Kidney (tissue), 14 donors: ENCODE data around the gene DNAH2. TPM values are rescaled to one million over a fixed set of nuclear protein-coding genes. Genes with fewer than 3 reads are reported as not detected.
A peak's percentile ranks its signal among the peaks of the same experiment; 100 is the strongest.

ENCODE experiments used
- DNase-seq, 5 donors: peaks; one replicate each; pipeline ENCODE4 v3.0.0-alpha.2; 2013 to 2020
- FAIRE-seq: peaks from 2 replicates; lab custom pipeline; 2012; peaks lifted over from hg19 to GRCh38; lab: Jason Lieb, UNC
- H3K27ac ChIP-seq, 2 donors: one replicate each; pipeline ENCODE4 v1.7.0; 2013; ENCODE audit warnings: low read depth in 2 of 2, low read length in 2 of 2, inconsistent platforms in 1 of 2
- H3K27me3 ChIP-seq: one replicate; pipeline ENCODE4 v1.7.1; 2013; ENCODE audit warnings: low read length, inconsistent platforms; ENCODE audit not compliant: control insufficient read depth, insufficient read depth
- H3K36me3 ChIP-seq, 3 donors: one replicate each; pipeline versions ENCODE4 v1.7.0 to v1.7.1; 2013; ENCODE audit warnings: low read length in 3 of 3, control low read depth in 1 of 3, inconsistent platforms in 1 of 3; ENCODE audit not compliant: insufficient read depth in 3 of 3, control insufficient read depth in 2 of 3
- H3K4me1 ChIP-seq, 3 donors: one replicate each; pipeline versions ENCODE4 v1.7.0 to v1.7.1; 2013; ENCODE audit warnings: low read length in 3 of 3, inconsistent platforms in 1 of 3, low read depth in 1 of 3; ENCODE audit not compliant: control insufficient read depth in 2 of 3, insufficient read depth in 2 of 3
- H3K4me3 ChIP-seq, 3 donors: one replicate each; pipeline versions ENCODE4 v1.7.0 to v1.8.1; 2013; ENCODE audit warnings: low read length in 3 of 3, control low read depth in 1 of 3, inconsistent platforms in 1 of 3
- H3K9ac ChIP-seq, 3 donors: one replicate each; pipeline versions ENCODE4 v1.7.0 to v1.7.1; 2013; ENCODE audit warnings: low read length in 3 of 3, control low read depth in 1 of 3, inconsistent platforms in 1 of 3
- H3K9me3 ChIP-seq, 3 donors: one replicate each; pipeline versions ENCODE4 v1.7.0 to v1.7.1; 2013; ENCODE audit warnings: low read length in 3 of 3, control low read depth in 1 of 3, inconsistent platforms in 1 of 3; ENCODE audit not compliant: control insufficient read depth in 2 of 3, insufficient read depth in 1 of 3
- CTCF ChIP-seq: IDR thresholded peaks from 3 replicates; pipeline ENCODE4 v1.5.1; 2012; ENCODE audit warnings: mild to moderate bottlenecking, moderate library complexity, borderline replicate concordance; ENCODE audit not compliant: insufficient read depth; ENCODE audit errors: extremely low read depth
- intact Hi-C: fragments of 100-400 bp; cut with DNase I; formaldehyde crosslinking; loops from one replicate; pipeline ENCODE4 v1.11.1; 2022
- polyA plus RNA-seq: library from polyadenylated mRNA; stranded (reverse); fragments of 350-450 nt; fragmentation: Illumina TruSeq; extraction: RNeasy Lipid Tissue Mini Kit (QIAGEN cat#74804); gene quantifications from one replicate; pipeline ENCODE4 v1.2.3, GENCODE V29; 2014; ENCODE audit warnings: low read depth, low replicate concordance; ENCODE audit not compliant: insufficient read depth
- total RNA-seq: library from RNA; stranded (reverse); fragmentation: NEBNext Ultra II Directional; extraction: Animal tissue kit (Norgen Biotek cat#: 25700); gene quantifications from one replicate; pipeline ENCODE4 v1.2.1, GENCODE V29; 2021
- donor health status: control.
- donor health status: control.
- donor health status: control.
- donor health status: control.
- donor health status: control.
- donor health status: DM: yes; HTN: yes; CAD: no.
- donor health status: Normal renal cell carcinoma (clear cell type).

DNAH2 gene
- total and polyA plus RNA-seq, 2 donors from 2014 or later = 0.17 to 0.66 TPM

- DNase-seq = peak; percentile 91 to 97 (median 93)
- FAIRE-seq = no peak
- no peaks in the 10 kb centered on the region for H3K9me3 ChIP-seq
- H3K4me1 ChIP-seq = peaks cover 0 to 14% (median 7%) of the 10 kb centered on the region in 3 donors
- no peaks in the 10 kb centered on the region for H3K27me3 ChIP-seq
- intact Hi-C loops = no loop called here
- TF ChIP-seq CTCF = peak; percentile 17
- no peaks in the 10 kb centered on the region for H3K36me3 ChIP-seq
- H3K27ac ChIP-seq = peak within 1 kb of the TSS; percentile 96
- peak within 1 kb of the TSS; percentile 92 to 96 (median 95) for H3K9ac ChIP-seq
- H3K4me3 ChIP-seq = peak within 1 kb of the TSS; percentile 96 to 99 (median 98)
Observed at GRCh38 chr17:7687072-7687907, 30.3 kb upstream of the DNAH2 start, which contains the start of gene TP53. TP53 (minus strand) TSS chr17:7687490; CDS start chr17:7676594, 10,896 bp downstream.

GRCh38 chr17:7687908-7688807 is 29.4 kb upstream of the DNAH2 start, which contains the start of gene WRAP53:
WRAP53 (plus strand) TSS chr17:7688477; CDS start chr17:7688649, 172 bp downstream.
- Histone ChIP-seq H3K4me1 (peaks cover 0 to 14% (median 7%) of the 10 kb centered on the region in 3 donors), H3K9ac (peak within 1 kb of the TSS; percentile 87 to 96 (median 92)), H3K36me3 (no peaks in the 10 kb centered on the region), H3K9me3 (no peaks in the 10 kb centered on the region), H3K27ac (peak within 1 kb of the TSS; percentile 96), H3K4me3 (peak within 1 kb of the TSS; percentile 96 to 99 (median 98)), H3K27me3 (no peaks in the 10 kb centered on the region)
- DNase-seq (peak; percentile 98 to 100 (median 99)), FAIRE-seq (peak; percentile 89)
- TF ChIP-seq CTCF = peak; percentile 99
- intact Hi-C loops = no loop called here

GRCh38 chr17:7688808-7689316 is 28.7 kb upstream of the DNAH2 start:
- Histone ChIP-seq H3K9me3 (no peaks in the 10 kb centered on the region), H3K9ac (peak overlapping the region; percentile 70 to 92 (median 87)), H3K27me3 (no peaks in the 10 kb centered on the region), H3K4me3 (peak overlapping the region; percentile 96 to 99 (median 97)), H3K36me3 (no peaks in the 10 kb centered on the region), H3K27ac (no peak overlapping the region), H3K4me1 (peaks cover 0 to 14% (median 7%) of the 10 kb centered on the region in 3 donors)
- no peak for TF ChIP-seq CTCF
- FAIRE-seq = no peak
- intact Hi-C loops = no loop called here
- no peak for DNase-seq
